Lower leg skin (tissue), 4 donors: ENCODE results near the gene PLA2G2F. TPM values are rescaled to one million over a fixed set of nuclear protein-coding genes. Genes with fewer than 3 reads are reported as not detected.

Experiments used
- DNase-seq, 2 donors: peaks; one replicate each; pipeline ENCODE4 v3.0.0-alpha.2; 2019; ENCODE audit warnings: low spot score in 2 of 2
- H3K4me3 ChIP-seq: fragments of 200-600 bp; sonication (generic); 2 replicates; pipeline ENCODE4 v1.5.1; 2017; ENCODE audit warnings: mild to moderate bottlenecking, low read depth; ENCODE audit not compliant: poor library complexity, severe bottlenecking
- CTCF ChIP-seq, 3 donors: fragments of 450-650 bp; IDR thresholded peaks; one replicate each; pipeline ENCODE4 v1.5.1; 2016; ENCODE audit warnings: antibody characterized with exemption in 3 of 3, mild to moderate bottlenecking in 3 of 3, moderate library complexity in 2 of 3
- POLR2A ChIP-seq, 2 donors: fragments of 450-650 bp; IDR thresholded peaks; one replicate each; pipeline ENCODE4 v1.6.1; 2016 to 2017; ENCODE audit warnings: antibody characterized with exemption in 2 of 2, mild to moderate bottlenecking in 1 of 2, moderate library complexity in 1 of 2
- WGBS, 2 donors: methylation state at CpG; one replicate each; pipeline ENCODE4 v1.1.5; 2018; 5-methylcytosine and 5-hydroxymethylcytosine counted together
- intact Hi-C: fragments of 100-400 bp; cut with DNase I; formaldehyde crosslinking; loops from one replicate; pipeline ENCODE4 v1.15.0; 2023; ENCODE audit warnings: low total_unique reads
- total RNA-seq, 4 donors: library from RNA; depleted of rRNA; stranded (reverse); fragments of >200 nt; gene quantifications; one replicate each; pipeline ENCODE4 v1.1.0, GENCODE V29; 2016

Gene PLA2G2F
- total RNA-seq, 4 donors from 2014 or later, result 19.9 to 29.0 (median 24.6) TPM

DNA sequence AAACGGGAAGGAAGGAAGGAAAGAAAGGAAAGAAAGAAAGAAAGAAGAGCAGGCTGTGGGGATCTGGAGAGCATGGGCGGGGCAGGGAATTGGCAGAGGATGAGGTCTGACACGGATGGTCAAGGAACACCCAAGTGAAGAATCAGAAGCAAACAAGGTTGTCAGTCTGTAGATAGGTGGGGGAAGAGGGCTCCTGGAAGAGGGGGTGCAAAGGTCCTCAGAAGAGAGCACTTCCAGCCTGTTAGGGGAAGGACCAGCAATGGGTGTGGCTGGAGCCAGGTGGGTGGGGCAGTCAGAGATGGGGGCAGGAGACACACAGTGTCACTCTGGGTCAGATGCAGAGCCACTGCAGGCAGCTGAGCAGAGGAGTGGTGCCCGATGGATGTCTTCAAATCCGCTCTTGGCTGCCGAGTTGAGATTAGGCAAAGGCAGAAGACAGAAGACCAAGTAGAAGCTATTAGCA, 58.2 kb downstream of the PLA2G2F start:
- no peak for DNase-seq
- intact Hi-C loops, result no loop called here
- TF ChIP-seq CTCF (IDR thresholded peaks at IDR 0.05), result no peak
- TF ChIP-seq POLR2A (IDR thresholded peaks at IDR 0.05), result no peak
- H3K4me3 ChIP-seq, result no peak overlapping the region
- 65 to 73% methylated on average over 6 of the region's 6 CpGs for WGBS, 2 donors

GRCh38 chr1:20198296-20198695, 59.2 kb downstream of the PLA2G2F start:
- no peak overlapping the region for H3K4me3 ChIP-seq
- 88 to 89% methylated on average over 1 of the region's 1 CpG for WGBS, 2 donors
- no peak for DNase-seq
- TF ChIP-seq CTCF (IDR thresholded peaks at IDR 0.05), result no peak
- TF ChIP-seq POLR2A (IDR thresholded peaks at IDR 0.05), result no peak
- intact Hi-C loops, result no loop called here

GRCh38 chr1:20198918-20199317, 59.8 kb downstream of the PLA2G2F start:
- WGBS, 2 donors, result 83 to 84% methylated on average over 7 of the region's 7 CpGs
- no peak for DNase-seq
- no peak for TF ChIP-seq CTCF (IDR thresholded peaks at IDR 0.05)
- TF ChIP-seq POLR2A (IDR thresholded peaks at IDR 0.05), result no peak
- no peak overlapping the region for H3K4me3 ChIP-seq
- intact Hi-C loops, result no loop called here

- intact Hi-C loops, result no loop called here
These were observed 60.3 kb downstream of the PLA2G2F start for GRCh38 chr1:20199403-20199802.

GRCh38 chr1:20199840-20200239, 60.7 kb downstream of the PLA2G2F start:
- WGBS, 2 donors, result 63 to 87% methylated on average over 2 of the region's 2 CpGs
- DNase-seq, result no peak
- intact Hi-C loops, result no loop called here
- TF ChIP-seq POLR2A (IDR thresholded peaks at IDR 0.05) (no peak), CTCF (IDR thresholded peaks at IDR 0.05) (no peak)
- H3K4me3 ChIP-seq, result no peak overlapping the region

More at GRCh38 chr1:20199403-20199802, 60.3 kb downstream of the PLA2G2F start:
- 48 to 62% methylated on average over 3 of the region's 3 CpGs for WGBS, 2 donors
- TF ChIP-seq POLR2A (IDR thresholded peaks at IDR 0.05) (no peak), CTCF (IDR thresholded peaks at IDR 0.05) (no peak)
- DNase-seq, result no peak
- H3K4me3 ChIP-seq, result no peak overlapping the region

Other genes starting within 250 kb of the PLA2G2F start
- not detected for gene PLA2G2E, start 215.7 kb upstream of the PLA2G2F start, total RNA-seq
- gene PLA2G2A, start 159.7 kb upstream of the PLA2G2F start, total RNA-seq, result 10 to 100 TPM in 2 of 4 donors, 1 to 10 TPM in 2; 6.0 to 14.0 (median 10.3) TPM
- 1 to 10 TPM in 1 of 4 donors, under 1 TPM in 1, not detected in 2; 0.78 to 4.0 TPM for gene PLA2G5, start 69.1 kb upstream of the PLA2G2F start, total RNA-seq
- gene PLA2G2D, start 19.8 kb upstream of the PLA2G2F start, total RNA-seq, result not detected
- gene UBXN10, start 46.8 kb downstream of the PLA2G2F start, total RNA-seq, result under 1 TPM in 3 of 4 donors, not detected in 1; 0.12 to 0.91 (median 0.81) TPM
- gene PLA2G2C, start 47.2 kb downstream of the PLA2G2F start, total RNA-seq, result under 1 TPM in 1 of 4 donors, not detected in 3; 0.10 TPM
- not detected for gene VWA5B1, start 151.6 kb downstream of the PLA2G2F start, total RNA-seq